HepG2 (cell line): ENCODE results near the gene NOM1. TPM values are rescaled to one million over a fixed set of nuclear protein-coding genes. Genes with fewer than 3 reads are reported as not detected.
A peak's percentile ranks its signal among the peaks of the same experiment; 100 is the strongest.

Source experiments
- ATAC-seq: fragments of 200-7000 bp; cut with Tn5 transposase; 3 replicates; pipeline ENCODE4 v1.9.1; 2020; ENCODE audit warnings: mild to moderate bottlenecking, moderate library complexity
- BruUV-seq: library from RNA; stranded (reverse); fragments of 400-500 nt; replicated peaks from 2 replicates; lab custom pipeline; 2021; lab: Mats Ljungman, UMichigan
- CTCF ChIA-PET: fragments of 300-600 bp; formaldehyde crosslinking; extraction: SDS; loops from one replicate; lab custom pipeline; 2021; ENCODE audit warnings: low total read pairs, inconsistent platforms, low intra/inter-chr PET ratio; lab: Yijun Ruan, JAX
- POLR2A ChIA-PET: fragments of 350-600 bp; sonication (Branson Sonifier 250); formaldehyde crosslinking; loops from one replicate; lab custom pipeline; 2020; ENCODE audit warnings: antibody characterized with exemption, inconsistent platforms; lab: Yijun Ruan, JAX
- DNase-seq: peaks from one replicate; pipeline ENCODE4 v3.0.0-alpha.2; 2015; ENCODE audit warnings: low spot score
- FAIRE-seq: peaks from 3 replicates; lab custom pipeline; 2011; peaks lifted over from hg19 to GRCh38; lab: Jason Lieb, UNC
- H2AFZ ChIP-seq: one replicate; pipeline ENCODE4 v1.6.1; 2011; ENCODE audit warnings: low read length, inconsistent platforms
- H3K27ac ChIP-seq: fragments of 300-600 bp; 3 replicates; pipeline ENCODE4 v1.8.0; 2011; ENCODE audit warnings: mixed run types, mild to moderate bottlenecking, mixed read lengths, low read length, inconsistent platforms; ENCODE audit not compliant: insufficient read depth; ENCODE audit errors: extremely low read length
- H3K27me3 ChIP-seq, 2 experiments: fragments of 200-600 bp in 1 of 2; 2 replicates in 1 of 2; 3 replicates in 1 of 2; pipeline versions ENCODE4 v1.6.0 to v1.8.0; 2011; ENCODE audit warnings: low read length in 2 of 2, mild to moderate bottlenecking in 2 of 2, moderate library complexity in 2 of 2, inconsistent platforms in 1 of 2; ENCODE audit not compliant: insufficient read depth in 2 of 2, control insufficient read depth in 1 of 2
- H3K36me3 ChIP-seq, 2 experiments: fragments of 200-600 bp in 1 of 2; replicated peaks in 1 of 2; 2 replicates in 1 of 2; 3 replicates in 1 of 2; pipeline versions ENCODE4 v1.5.1 to v1.8.0; 2011; ENCODE audit warnings: low read length in 2 of 2, inconsistent platforms in 1 of 2; ENCODE audit not compliant: insufficient read depth in 2 of 2, control insufficient read depth in 1 of 2
- H3K4me1 ChIP-seq: 2 replicates; pipeline ENCODE4 v1.5.1; 2012; ENCODE audit warnings: low read length, inconsistent platforms; ENCODE audit not compliant: insufficient read depth
- H3K4me2 ChIP-seq: 2 replicates; pipeline ENCODE4 v1.6.0; 2011; ENCODE audit warnings: low read depth, low read length, inconsistent platforms
- H3K4me3 ChIP-seq, 3 experiments: fragments of 200-600 bp in 1 of 3; sonication (generic), shearing (Covaris generic) in 1 of 3; replicated peaks in 1 of 3; 2 replicates each; pipeline ENCODE4 v1.5.1; 2011 to 2016; ENCODE audit warnings: low read length in 3 of 3, inconsistent platforms in 2 of 3, low read depth in 2 of 3, mild to moderate bottlenecking in 2 of 3, control low read depth in 1 of 3, mixed read lengths in 1 of 3; ENCODE audit not compliant: insufficient read depth in 1 of 3
- H3K79me2 ChIP-seq: one replicate; pipeline ENCODE4 v1.6.1; 2011; ENCODE audit warnings: low read length, inconsistent platforms; ENCODE audit not compliant: insufficient read depth
- H3K9ac ChIP-seq: 2 replicates; pipeline ENCODE4 v1.6.0; 2011; ENCODE audit warnings: mild to moderate bottlenecking, low read depth, low read length, inconsistent platforms; ENCODE audit not compliant: insufficient read depth
- H3K9me3 ChIP-seq: 2 replicates; pipeline ENCODE4 v1.5.1; 2012; ENCODE audit warnings: mild to moderate bottlenecking, low read length
- H4K20me1 ChIP-seq: 2 replicates; pipeline ENCODE4 v1.6.0; 2011; ENCODE audit warnings: inconsistent platforms, mild to moderate bottlenecking, low read length, moderate library complexity; ENCODE audit not compliant: insufficient read depth
- ATAD3A ChIP-seq: sonication (generic); formaldehyde crosslinking; IDR thresholded peaks from 2 replicates; pipeline ENCODE4 v1.4.0; 2020; ENCODE audit warnings: missing genetic modification reagents
- CBX2 ChIP-seq, 2 experiments: fragments of 200-600 bp in 1 of 2; sonication (generic); formaldehyde crosslinking in 1 of 2; IDR thresholded peaks; 2 replicates each; pipeline versions ENCODE4 v1.7.0 to v1.8.1; 2018 to 2022; ENCODE audit warnings: low read depth in 2 of 2, low read length in 1 of 2, mild to moderate bottlenecking in 1 of 2, missing genetic modification reagents in 1 of 2
- PHB2 ChIP-seq: fragments of 450-650 bp; IDR thresholded peaks from 2 replicates; pipeline ENCODE4 v1.6.1; 2018; ENCODE audit not compliant: partially characterized antibody
- ZNF263 ChIP-seq: sonication (generic); formaldehyde crosslinking; IDR thresholded peaks from 2 replicates; pipeline ENCODE4 v1.4.0; 2020; ENCODE audit warnings: missing genetic modification reagents
- WGBS: methylation state at CpG from one replicate; pipeline ENCODE4 v1.1.6; 2017; ENCODE audit warnings: low lambda C conversion rate; 5-methylcytosine and 5-hydroxymethylcytosine counted together
- in situ Hi-C: cut with HindIII; loops from 2 replicates; pipeline ENCODE4 v1.10.0; 2017; ENCODE audit warnings: low pct_unique_long_range_greater_than_20kb; ENCODE audit not compliant: extremely low pct_ligation_motif_present
- intact Hi-C: fragments of 100-400 bp; cut with micrococcal nuclease; formaldehyde crosslinking; loops from one replicate; pipeline ENCODE4 v1.10.0; 2022; ENCODE audit not compliant: unreplicated experiment
- polyA plus RNA-seq, 8 experiments: library from polyadenylated mRNA; depleted of rRNA in 3 of 8; stranded (reverse) in 7 of 8; unstranded in 1 of 8; fragments of >200 nt; fragmentation: Illumina TruSeq in 4 of 8; extraction: Trizol in 4 of 8; gene quantifications; 2 replicates each; pipeline versions ENCODE4 v1.2.1 to v1.2.3, GENCODE V29; 2011 to 2016; ENCODE audit warnings: low read depth in 4 of 8, missing spikeins in 1 of 8, mixed read lengths in 1 of 8; ENCODE audit not compliant: insufficient read depth in 1 of 8
- total RNA-seq, 5 experiments: library from RNA; depleted of rRNA; stranded (reverse); fragments of >200 nt; fragmentation: Illumina TruSeq; extraction: Trizol; gene quantifications; 2 replicates each; pipeline ENCODE4 v1.2.3, GENCODE V29; 2016; ENCODE audit warnings: low read depth in 1 of 5
- TF ChIP-seq, protein P1 (sequence below): sonication (generic); formaldehyde crosslinking; IDR thresholded peaks from 2 replicates; pipeline ENCODE4 v1.5.1; 2020; ENCODE audit warnings: mild to moderate bottlenecking, missing genetic modification reagents, moderate library complexity
- TF ChIP-seq, protein P2 (sequence below): IDR thresholded peaks from 2 replicates; pipeline ENCODE4 v1.6.1; 2012; ENCODE audit warnings: low read length, improper control_type of control experiment
- TF ChIP-seq, protein P3 (sequence below), 2 experiments: sonication (generic) in 1 of 2; formaldehyde crosslinking in 1 of 2; IDR thresholded peaks; 2 replicates each; pipeline versions ENCODE4 v1.5.1 to v1.6.1; 2011 to 2020; ENCODE audit warnings: borderline replicate concordance in 1 of 2, low read depth in 1 of 2, low read length in 1 of 2, mild to moderate bottlenecking in 1 of 2, missing genetic modification reagents in 1 of 2, moderate library complexity in 1 of 2
- TF ChIP-seq, protein P4 (sequence below): sonication (generic); formaldehyde crosslinking; IDR thresholded peaks from 2 replicates; pipeline ENCODE4; 2020; ENCODE audit warnings: missing genetic modification reagents, mild to moderate bottlenecking, borderline replicate concordance

NOM1 gene
- total and polyA plus RNA-seq, 2 of the 13 experiments (the other 11 are each of a cell fraction or from before 2014, with no cell fraction given), result 14.2 to 26.2 TPM

DNA sequence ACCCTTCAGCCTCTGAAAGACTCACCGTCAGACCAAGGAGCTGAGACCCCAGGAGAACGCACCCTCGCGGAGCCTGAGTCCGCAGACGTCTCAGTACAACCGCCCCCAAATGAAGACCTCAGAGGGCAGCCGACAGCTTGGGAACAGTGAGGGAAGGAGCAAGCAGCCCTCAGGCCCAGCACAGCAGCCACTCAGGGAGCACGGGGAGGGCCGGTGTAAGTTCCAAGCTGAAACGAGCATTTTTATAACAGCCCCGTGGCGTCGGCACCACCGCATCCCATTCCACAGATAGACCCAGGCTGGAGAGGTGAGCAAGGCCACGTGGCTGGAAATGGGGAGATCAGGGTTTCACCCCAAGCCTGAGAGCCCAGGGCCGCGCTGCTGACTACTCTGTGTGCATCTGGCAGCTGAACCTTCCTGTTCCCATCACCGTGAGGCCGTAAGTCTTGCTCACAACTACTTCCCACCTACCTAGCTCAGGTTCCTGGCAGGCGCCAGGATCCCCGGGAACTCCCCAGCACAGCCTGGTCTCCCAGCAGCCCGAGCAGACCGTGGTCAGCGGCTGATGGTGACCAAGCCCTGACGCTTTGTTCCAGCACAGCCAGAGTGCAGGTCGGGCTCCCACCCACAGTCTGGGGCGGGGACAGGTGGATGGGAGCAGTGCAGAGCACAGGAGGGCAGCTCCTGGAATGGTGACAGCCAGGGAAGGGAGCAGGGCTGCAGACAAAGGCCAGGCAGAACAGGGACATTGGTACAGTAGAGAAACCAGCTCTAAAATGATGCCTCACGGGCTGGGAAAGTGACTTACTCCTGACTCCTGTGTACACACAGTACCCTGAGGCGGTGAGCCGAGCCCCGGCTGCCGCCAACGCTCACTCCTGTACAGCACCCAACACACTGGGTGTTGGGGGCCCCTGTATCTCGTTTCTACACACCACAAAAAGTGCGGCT lies 6.1 kb upstream of the NOM1 start:
- no peak overlapping the region for H2AFZ ChIP-seq
- FAIRE-seq (peak; percentile 30), DNase-seq (no peak), ATAC-seq (peak; percentile 88)
- ChIA-PET CTCF (no interaction called here), POLR2A (no interaction called here)
- in situ Hi-C loops (no loop called here), intact Hi-C loops (no loop called here)
- WGBS, result 11% methylated on average over 11 of the region's 36 CpGs
- peak overlapping the region; percentile 28; the same call in 1 of the 2 replicates for H3K9ac ChIP-seq
- no peaks in the 10 kb centered on the region for H4K20me1 ChIP-seq
- H3K36me3 ChIP-seq, result no peaks in the 10 kb centered on the region
- H3K4me3 ChIP-seq, result peak overlapping the region; percentile 37 to 71 (median 40); a peak in 5 of 6 replicates
- no TSS peak for BruUV-seq
- peaks cover 10 to 26% of the 10 kb centered on the region in 2 experiments; a peak in 4 of 5 replicates for H3K27me3 ChIP-seq
- H3K79me2 ChIP-seq, result no peaks in the 10 kb centered on the region
- H3K9me3 ChIP-seq, result no peaks in the 10 kb centered on the region
- H3K27ac ChIP-seq, result no peak overlapping the region
- peak overlapping the region; percentile 95 for H3K4me2 ChIP-seq
- peaks cover 29% of the 10 kb centered on the region for H3K4me1 ChIP-seq
- TF ChIP-seq PHB2 (no peak), ATAD3A (CRISPR knock-in tag) (no peak), ZNF263 (CRISPR knock-in tag) (peak; percentile 90), CBX2 (IDR thresholded peaks at IDR 0.05; ENCODE audit: low read depth, low read length) (no peak), CBX2 (CRISPR knock-in tag; IDR thresholded peaks at IDR 0.05; ENCODE audit: low read depth) (peak; percentile 48; the same call in 1 of the 2 replicates)
- TF ChIP-seq, protein P1, sequence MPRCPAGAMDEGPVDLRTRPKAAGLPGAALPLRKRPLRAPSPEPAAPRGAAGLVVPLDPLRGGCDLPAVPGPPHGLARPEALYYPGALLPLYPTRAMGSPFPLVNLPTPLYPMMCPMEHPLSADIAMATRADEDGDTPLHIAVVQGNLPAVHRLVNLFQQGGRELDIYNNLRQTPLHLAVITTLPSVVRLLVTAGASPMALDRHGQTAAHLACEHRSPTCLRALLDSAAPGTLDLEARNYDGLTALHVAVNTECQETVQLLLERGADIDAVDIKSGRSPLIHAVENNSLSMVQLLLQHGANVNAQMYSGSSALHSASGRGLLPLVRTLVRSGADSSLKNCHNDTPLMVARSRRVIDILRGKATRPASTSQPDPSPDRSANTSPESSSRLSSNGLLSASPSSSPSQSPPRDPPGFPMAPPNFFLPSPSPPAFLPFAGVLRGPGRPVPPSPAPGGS (CRISPR knock-in tag), result 0 out of 2 replicates have a peak, but pooled peaks have one; percentile 20
- TF ChIP-seq, protein P2, sequence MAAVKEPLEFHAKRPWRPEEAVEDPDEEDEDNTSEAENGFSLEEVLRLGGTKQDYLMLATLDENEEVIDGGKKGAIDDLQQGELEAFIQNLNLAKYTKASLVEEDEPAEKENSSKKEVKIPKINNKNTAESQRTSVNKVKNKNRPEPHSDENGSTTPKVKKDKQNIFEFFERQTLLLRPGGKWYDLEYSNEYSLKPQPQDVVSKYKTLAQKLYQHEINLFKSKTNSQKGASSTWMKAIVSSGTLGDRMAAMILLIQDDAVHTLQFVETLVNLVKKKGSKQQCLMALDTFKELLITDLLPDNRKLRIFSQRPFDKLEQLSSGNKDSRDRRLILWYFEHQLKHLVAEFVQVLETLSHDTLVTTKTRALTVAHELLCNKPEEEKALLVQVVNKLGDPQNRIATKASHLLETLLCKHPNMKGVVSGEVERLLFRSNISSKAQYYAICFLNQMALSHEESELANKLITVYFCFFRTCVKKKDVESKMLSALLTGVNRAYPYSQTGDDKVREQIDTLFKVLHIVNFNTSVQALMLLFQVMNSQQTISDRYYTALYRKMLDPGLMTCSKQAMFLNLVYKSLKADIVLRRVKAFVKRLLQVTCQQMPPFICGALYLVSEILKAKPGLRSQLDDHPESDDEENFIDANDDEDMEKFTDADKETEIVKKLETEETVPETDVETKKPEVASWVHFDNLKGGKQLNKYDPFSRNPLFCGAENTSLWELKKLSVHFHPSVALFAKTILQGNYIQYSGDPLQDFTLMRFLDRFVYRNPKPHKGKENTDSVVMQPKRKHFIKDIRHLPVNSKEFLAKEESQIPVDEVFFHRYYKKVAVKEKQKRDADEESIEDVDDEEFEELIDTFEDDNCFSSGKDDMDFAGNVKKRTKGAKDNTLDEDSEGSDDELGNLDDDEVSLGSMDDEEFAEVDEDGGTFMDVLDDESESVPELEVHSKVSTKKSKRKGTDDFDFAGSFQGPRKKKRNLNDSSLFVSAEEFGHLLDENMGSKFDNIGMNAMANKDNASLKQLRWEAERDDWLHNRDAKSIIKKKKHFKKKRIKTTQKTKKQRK, result no peak
- TF ChIP-seq, protein P3, sequence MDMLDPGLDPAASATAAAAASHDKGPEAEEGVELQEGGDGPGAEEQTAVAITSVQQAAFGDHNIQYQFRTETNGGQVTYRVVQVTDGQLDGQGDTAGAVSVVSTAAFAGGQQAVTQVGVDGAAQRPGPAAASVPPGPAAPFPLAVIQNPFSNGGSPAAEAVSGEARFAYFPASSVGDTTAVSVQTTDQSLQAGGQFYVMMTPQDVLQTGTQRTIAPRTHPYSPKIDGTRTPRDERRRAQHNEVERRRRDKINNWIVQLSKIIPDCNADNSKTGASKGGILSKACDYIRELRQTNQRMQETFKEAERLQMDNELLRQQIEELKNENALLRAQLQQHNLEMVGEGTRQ (IDR thresholded peaks at IDR 0.05; ENCODE audit: low read depth, low read length), result peak; percentile 40
- TF ChIP-seq, protein P3 (CRISPR knock-in tag; IDR thresholded peaks at IDR 0.05; ENCODE audit: borderline replicate concordance), result no peak
- TF ChIP-seq, protein P4, sequence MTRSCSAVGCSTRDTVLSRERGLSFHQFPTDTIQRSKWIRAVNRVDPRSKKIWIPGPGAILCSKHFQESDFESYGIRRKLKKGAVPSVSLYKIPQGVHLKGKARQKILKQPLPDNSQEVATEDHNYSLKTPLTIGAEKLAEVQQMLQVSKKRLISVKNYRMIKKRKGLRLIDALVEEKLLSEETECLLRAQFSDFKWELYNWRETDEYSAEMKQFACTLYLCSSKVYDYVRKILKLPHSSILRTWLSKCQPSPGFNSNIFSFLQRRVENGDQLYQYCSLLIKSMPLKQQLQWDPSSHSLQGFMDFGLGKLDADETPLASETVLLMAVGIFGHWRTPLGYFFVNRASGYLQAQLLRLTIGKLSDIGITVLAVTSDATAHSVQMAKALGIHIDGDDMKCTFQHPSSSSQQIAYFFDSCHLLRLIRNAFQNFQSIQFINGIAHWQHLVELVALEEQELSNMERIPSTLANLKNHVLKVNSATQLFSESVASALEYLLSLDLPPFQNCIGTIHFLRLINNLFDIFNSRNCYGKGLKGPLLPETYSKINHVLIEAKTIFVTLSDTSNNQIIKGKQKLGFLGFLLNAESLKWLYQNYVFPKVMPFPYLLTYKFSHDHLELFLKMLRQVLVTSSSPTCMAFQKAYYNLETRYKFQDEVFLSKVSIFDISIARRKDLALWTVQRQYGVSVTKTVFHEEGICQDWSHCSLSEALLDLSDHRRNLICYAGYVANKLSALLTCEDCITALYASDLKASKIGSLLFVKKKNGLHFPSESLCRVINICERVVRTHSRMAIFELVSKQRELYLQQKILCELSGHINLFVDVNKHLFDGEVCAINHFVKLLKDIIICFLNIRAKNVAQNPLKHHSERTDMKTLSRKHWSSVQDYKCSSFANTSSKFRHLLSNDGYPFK, result 0 out of 2 replicates have a peak, but pooled peaks have one; percentile 14
